Neural crest cell (in vitro differentiated cells): Measurements from ENCODE around the gene DSN1. TPM values are rescaled to one million over a fixed set of nuclear protein-coding genes. Genes with fewer than 3 reads are reported as not detected.

Experiments
- DNase-seq: peaks from one replicate; pipeline ENCODE4 v3.0.0; 2021; ENCODE audit warnings: low read depth, mixed read lengths, low spot score
- H3K27ac Mint-ChIP-seq: one replicate; pipeline ENCODE4 v1.8.0; 2021; ENCODE audit warnings: mild to moderate bottlenecking, mixed read lengths; ENCODE audit not compliant: unreplicated experiment
- H3K27me3 Mint-ChIP-seq: 2 replicates; pipeline ENCODE4 v1.8.0; 2021; ENCODE audit warnings: low read depth, mild to moderate bottlenecking, mixed read lengths
- H3K36me3 Mint-ChIP-seq: 2 replicates; pipeline ENCODE4 v1.8.0; 2021; ENCODE audit warnings: low read depth, mild to moderate bottlenecking, mixed read lengths
- H3K4me1 Mint-ChIP-seq: 2 replicates; pipeline ENCODE4 v1.8.0; 2021; ENCODE audit warnings: mixed read lengths
- H3K4me3 Mint-ChIP-seq: one replicate; pipeline ENCODE4 v1.8.0; 2021; ENCODE audit warnings: mild to moderate bottlenecking, mixed read lengths
- H3K9me3 Mint-ChIP-seq: 2 replicates; pipeline ENCODE4 v1.8.0; 2021; ENCODE audit warnings: mixed read lengths
- CTCF ChIP-seq: fragments of 200-600 bp; sonication (generic); conservative IDR thresholded peaks from 2 replicates; pipeline ENCODE4 v1.5.0; 2021; ENCODE audit warnings: antibody characterized with exemption, mild to moderate bottlenecking
- total RNA-seq: library from RNA; stranded (reverse); gene quantifications from 2 replicates; pipeline ENCODE4 v1.2.1, GENCODE V29; 2021

Gene DSN1
- total RNA-seq, 1 donor from 2014 or later, result 30.6 TPM

DNA sequence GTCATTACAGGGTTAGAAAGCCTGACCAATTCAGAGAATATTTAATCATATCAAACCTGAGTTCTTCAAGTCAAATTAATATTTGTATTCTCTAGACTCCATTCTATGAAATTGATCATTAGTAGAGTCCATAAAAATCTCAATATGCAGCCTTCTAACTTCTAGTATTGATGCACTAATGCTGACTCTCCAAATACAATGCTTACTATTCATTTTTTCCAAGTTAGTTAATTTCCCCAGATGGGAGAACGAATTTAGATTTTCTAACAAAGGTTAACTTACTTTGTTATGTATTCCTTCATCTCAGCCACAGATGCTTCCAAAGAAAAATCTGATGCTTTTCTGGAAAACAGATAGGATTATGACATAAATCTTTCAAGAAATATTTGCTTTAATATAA is 15.3 kb downstream of the DSN1 start:
- no peaks in the 10 kb centered on the region for H3K9me3 Mint-ChIP-seq
- H3K36me3 Mint-ChIP-seq, result no peaks in the 10 kb centered on the region
- TF ChIP-seq CTCF, result no peak
- H3K27ac Mint-ChIP-seq, result no peak overlapping the region
- no peaks in the 10 kb centered on the region for H3K4me1 Mint-ChIP-seq
- DNase-seq, result no peak
- H3K27me3 Mint-ChIP-seq, result no peaks in the 10 kb centered on the region
- no peak overlapping the region for H3K4me3 Mint-ChIP-seq

DNA sequence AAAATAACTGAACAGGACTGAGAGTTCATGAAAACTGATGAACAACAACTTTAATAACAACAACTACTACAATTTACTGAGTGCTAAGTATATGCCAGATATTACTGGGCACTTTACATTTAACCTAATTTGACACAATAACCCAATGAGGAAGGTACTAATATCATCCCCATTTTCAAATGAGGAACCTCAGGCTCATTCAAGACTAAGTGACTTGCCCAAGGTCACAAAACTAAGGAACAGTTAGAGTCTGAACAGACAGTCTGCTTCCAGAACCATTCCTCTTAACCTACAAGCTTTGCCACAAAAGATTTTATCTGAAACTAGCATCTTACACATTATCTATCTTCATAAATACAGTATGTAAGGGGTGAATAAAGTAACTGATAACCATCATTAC is 17.1 kb downstream of the DSN1 start:
- Mint-ChIP-seq H3K4me1 (no peaks in the 10 kb centered on the region), H3K9me3 (no peaks in the 10 kb centered on the region), H3K27ac (no peak overlapping the region), H3K36me3 (peaks cover 3% of the 10 kb centered on the region), H3K27me3 (no peaks in the 10 kb centered on the region), H3K4me3 (no peak overlapping the region)
- no peak for TF ChIP-seq CTCF
- DNase-seq, result no peak

GRCh38 chr20:36754656-36755222 is 18.8 kb downstream of the DSN1 start:
- peak; percentile 78 for TF ChIP-seq CTCF
- Mint-ChIP-seq H3K27ac (no peak overlapping the region), H3K4me1 (no peaks in the 10 kb centered on the region), H3K27me3 (no peaks in the 10 kb centered on the region), H3K4me3 (no peak overlapping the region), H3K36me3 (peaks cover 3% of the 10 kb centered on the region), H3K9me3 (no peaks in the 10 kb centered on the region)
- DNase-seq, result peak; percentile 47

- H3K36me3 Mint-ChIP-seq, result peaks cover 3% of the 10 kb centered on the region
Measured at GRCh38 chr20:36752582-36752981, 21.0 kb downstream of the DSN1 start.

DNA sequence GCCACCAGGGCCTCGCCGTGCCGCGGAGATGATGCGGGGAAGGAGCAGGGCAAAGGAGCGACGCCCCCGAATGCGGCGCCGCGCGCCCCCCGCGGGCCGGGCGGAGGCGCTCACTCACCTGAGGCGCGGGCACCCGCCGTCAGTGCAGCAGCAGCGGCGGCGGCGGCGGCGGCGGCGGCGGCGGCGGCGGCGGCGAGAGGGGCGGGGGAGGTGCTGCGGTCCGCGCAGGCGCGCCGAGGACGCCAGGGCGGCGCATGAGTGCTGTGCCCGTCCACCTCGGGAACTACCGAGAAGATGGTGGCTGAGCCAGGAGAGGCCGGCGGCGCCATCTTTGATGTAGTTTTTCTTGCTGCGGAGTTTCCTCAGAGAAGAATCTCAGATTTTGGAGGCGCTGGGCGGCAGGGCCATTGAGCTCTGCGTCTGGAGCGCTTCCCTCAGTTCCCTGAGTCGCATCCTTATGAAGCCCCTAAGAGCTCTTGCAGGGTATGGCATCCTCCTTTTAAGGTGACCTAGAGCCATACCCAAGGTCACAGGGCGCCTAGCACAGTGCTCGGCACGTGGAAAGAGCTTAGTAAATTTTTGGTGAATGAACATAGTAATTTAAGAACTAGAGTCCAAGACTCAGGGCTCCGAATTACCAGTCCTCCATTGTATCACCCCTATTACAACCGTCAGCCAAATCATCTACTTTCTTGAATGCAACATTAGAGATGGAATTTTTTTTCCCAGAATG is 27.5 kb downstream of the DSN1 start, which contains the start of gene NDRG3:
Gene NDRG3, minus strand, starts transcription at position 164 of the 733 bp plus-strand sequence. CDS start 24,355 bp downstream, outside the sequence.
- Mint-ChIP-seq H3K4me3 (peak within 1 kb of the TSS; percentile 89), H3K4me1 (peaks cover 29% of the 10 kb centered on the region), H3K27ac (peak within 1 kb of the TSS; percentile 84), H3K36me3 (no peaks in the 10 kb centered on the region), H3K9me3 (no peaks in the 10 kb centered on the region), H3K27me3 (no peaks in the 10 kb centered on the region)
- peak; percentile 84 for DNase-seq
- TF ChIP-seq CTCF, result no peak

More at GRCh38 chr20:36752582-36752981, 21.0 kb downstream of the DSN1 start:
- H3K4me1 Mint-ChIP-seq, result no peaks in the 10 kb centered on the region
- TF ChIP-seq CTCF, result no peak
- H3K27me3 Mint-ChIP-seq, result no peaks in the 10 kb centered on the region
- DNase-seq, result no peak
- H3K4me3 Mint-ChIP-seq, result no peak overlapping the region
- H3K27ac Mint-ChIP-seq, result no peak overlapping the region
- H3K9me3 Mint-ChIP-seq, result no peaks in the 10 kb centered on the region
